Right atrium auricular region (tissue), 2 donors: Measurements from ENCODE around the gene DHX57. TPM values are rescaled to one million over a fixed set of nuclear protein-coding genes. Genes with fewer than 3 reads are reported as not detected.

Source experiments
- DNase-seq: peaks from one replicate; pipeline ENCODE4 v3.0.0-alpha.2; 2019; ENCODE audit warnings: low spot score
- H3K27ac ChIP-seq, 2 donors: fragments of 200-600 bp; sonication (generic); 1 replicate in 1 of 2; 2 replicates in 1 of 2; pipeline ENCODE4 v1.5.1; 2016 to 2019
- H3K27me3 ChIP-seq, 2 donors: fragments of 200-600 bp; sonication (generic); one replicate each; pipeline versions ENCODE4 v1.5.1 to v1.6.0; 2017 to 2019
- H3K36me3 ChIP-seq: fragments of 200-600 bp; sonication (generic); one replicate; pipeline ENCODE4 v1.5.1; 2016
- H3K4me1 ChIP-seq, 2 donors: fragments of 200-600 bp; sonication (generic); one replicate each; pipeline versions ENCODE4 v1.5.1 to v1.6.0; 2017 to 2019
- H3K4me3 ChIP-seq, 2 donors: fragments of 200-600 bp; sonication (generic); 1 replicate in 1 of 2; 2 replicates in 1 of 2; pipeline ENCODE4 v1.5.1; 2017 to 2019; ENCODE audit warnings: mild to moderate bottlenecking in 1 of 2, moderate library complexity in 1 of 2
- H3K9me3 ChIP-seq, 2 donors: fragments of 200-600 bp; sonication (generic); one replicate each; pipeline ENCODE4 v1.5.1; 2019
- CTCF ChIP-seq, 2 donors: fragments of 200-600 bp; sonication (generic); IDR thresholded peaks; one replicate each; pipeline ENCODE4 v1.5.1; 2019; ENCODE audit warnings: antibody characterized with exemption in 2 of 2
- total RNA-seq, 2 donors: library from RNA; depleted of rRNA; stranded (reverse); fragments of >200 nt; gene quantifications; one replicate each; pipeline ENCODE4 v1.1.0, GENCODE V29; 2016

The DHX57 gene
- total RNA-seq, 2 donors from 2014 or later, result 6.9 to 7.2 TPM

GRCh38 chr2:38911191-38911590 is 35.5 kb upstream of the DHX57 start:
- no peak for TF ChIP-seq CTCF (IDR thresholded peaks at IDR 0.05)
- H3K9me3 ChIP-seq, result no peaks in the 10 kb centered on the region
- H3K4me3 ChIP-seq, result no peak overlapping the region
- H3K27ac ChIP-seq, result no peak overlapping the region
- no peaks in the 10 kb centered on the region for H3K36me3 ChIP-seq
- peaks cover 0 to 2% of the 10 kb centered on the region in 2 donors for H3K27me3 ChIP-seq
- no peaks in the 10 kb centered on the region for H3K4me1 ChIP-seq
- DNase-seq, result no peak

GRCh38 chr2:38909872-38910271 is 34.1 kb upstream of the DHX57 start:
- Histone ChIP-seq H3K9me3 (no peaks in the 10 kb centered on the region), H3K4me3 (no peak overlapping the region), H3K4me1 (no peaks in the 10 kb centered on the region), H3K36me3 (no peaks in the 10 kb centered on the region), H3K27ac (no peak overlapping the region), H3K27me3 (peaks cover 0 to 2% of the 10 kb centered on the region in 2 donors)
- DNase-seq, result no peak
- TF ChIP-seq CTCF (IDR thresholded peaks at IDR 0.05), result no peak

- no peak for TF ChIP-seq CTCF (IDR thresholded peaks at IDR 0.05)
- Histone ChIP-seq H3K4me3 (no peak overlapping the region), H3K9me3 (no peaks in the 10 kb centered on the region), H3K4me1 (no peaks in the 10 kb centered on the region), H3K27ac (no peak overlapping the region), H3K27me3 (peaks cover 0 to 2% of the 10 kb centered on the region in 2 donors), H3K36me3 (no peaks in the 10 kb centered on the region)
- DNase-seq, result no peak
Measured at GRCh38 chr2:38907743-38908562, 32.2 kb upstream of the DHX57 start.

- H3K4me3 ChIP-seq, result no peak overlapping the region
- no peak for DNase-seq
- H3K27ac ChIP-seq, result no peak overlapping the region
- no peaks in the 10 kb centered on the region for H3K9me3 ChIP-seq
- no peaks in the 10 kb centered on the region for H3K36me3 ChIP-seq
- no peaks in the 10 kb centered on the region for H3K4me1 ChIP-seq
- TF ChIP-seq CTCF (IDR thresholded peaks at IDR 0.05), result no peak
- H3K27me3 ChIP-seq, result peaks cover 0 to 2% of the 10 kb centered on the region in 2 donors
Measured at GRCh38 chr2:38907242-38907641, 31.5 kb upstream of the DHX57 start.

- Histone ChIP-seq H3K27me3 (no peaks in the 10 kb centered on the region), H3K27ac (no peak overlapping the region), H3K36me3 (no peaks in the 10 kb centered on the region), H3K4me1 (no peaks in the 10 kb centered on the region), H3K9me3 (no peaks in the 10 kb centered on the region), H3K4me3 (no peak overlapping the region)
- no peak for TF ChIP-seq CTCF (IDR thresholded peaks at IDR 0.05)
- DNase-seq, result no peak
Measured at GRCh38 chr2:38905251-38905650, 29.5 kb upstream of the DHX57 start.

- Histone ChIP-seq H3K4me1 (no peaks in the 10 kb centered on the region), H3K4me3 (no peak overlapping the region), H3K9me3 (no peaks in the 10 kb centered on the region), H3K27ac (no peak overlapping the region), H3K27me3 (no peaks in the 10 kb centered on the region), H3K36me3 (no peaks in the 10 kb centered on the region)
- no peak for TF ChIP-seq CTCF (IDR thresholded peaks at IDR 0.05)
- DNase-seq, result no peak
Measured at GRCh38 chr2:38900726-38901125, 25.0 kb upstream of the DHX57 start.
